ENCODE measurements around the gene FMO2. TPM values are rescaled to one million over a fixed set of nuclear protein-coding genes. Genes with fewer than 3 reads are reported as not detected.
A peak's percentile ranks its signal among the peaks of the same experiment; 100 is the strongest.

Gene FMO2
- total and polyA plus RNA-seq, 2 of the 8 experiments (the other 6 are each of a cell fraction or from before 2014, with no cell fraction given), result not detected

DNA sequence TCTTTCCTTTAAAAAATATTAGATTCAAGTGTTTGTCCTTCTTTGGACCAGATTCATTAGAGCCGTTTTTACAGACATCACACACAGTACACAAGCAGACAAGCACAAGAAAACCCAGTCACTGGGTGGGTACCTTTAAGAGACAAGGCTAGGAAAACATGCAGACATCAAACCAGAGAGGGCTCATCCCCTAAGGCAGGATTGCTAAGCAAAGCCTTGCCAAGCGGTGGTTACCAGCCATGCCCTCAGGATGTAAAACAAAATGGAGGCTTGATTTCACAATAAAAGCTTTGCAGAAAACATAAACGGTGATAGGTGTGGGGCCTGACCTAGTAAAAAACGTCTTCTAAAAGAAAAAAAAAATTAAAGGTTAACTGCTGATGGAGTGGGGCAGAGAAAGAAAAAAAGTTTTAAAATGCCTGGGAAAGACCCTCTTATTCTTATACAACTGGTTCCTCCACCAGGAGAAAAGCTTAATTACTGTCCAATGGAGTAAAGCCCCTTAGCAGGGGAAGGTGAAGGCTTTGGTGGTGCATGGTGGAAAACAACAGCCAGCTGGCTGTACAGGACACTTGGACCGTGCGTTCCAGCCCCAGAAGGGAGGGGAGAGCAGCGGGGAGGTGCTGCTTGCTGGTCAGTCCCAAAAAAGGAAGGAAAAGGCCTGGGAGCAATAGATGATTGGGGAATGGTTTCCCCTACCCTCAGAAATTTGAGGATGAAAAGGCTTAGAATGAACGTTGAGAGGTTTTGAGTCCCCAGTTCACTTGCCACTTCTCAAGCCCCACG is 32.8 kb downstream of the FMO2 start:
- no peak overlapping the region for H2AFZ ChIP-seq (ENCODE audit: low read length)
- no peaks in the 10 kb centered on the region for H3K79me2 ChIP-seq (ENCODE audit: control insufficient read depth in 1 of 2, insufficient read depth in 2 of 2, low read length in 2 of 2)
- peak overlapping the region; percentile 10; the same call in 1 of the 2 replicates for H2BK12ac ChIP-seq (ENCODE audit: low read depth, low read length)
- peak overlapping the region; percentile 51; the same call in 1 of the 2 replicates for H2BK20ac ChIP-seq (ENCODE audit: low read length)
- H3K18ac ChIP-seq (ENCODE audit: extremely low read depth, low read length), result peak overlapping the region; percentile 35
- H4K8ac ChIP-seq (ENCODE audit: extremely low read depth, insufficient read depth, low read length), result no peak overlapping the region
- no peak overlapping the region for H3K14ac ChIP-seq (ENCODE audit: insufficient read length)
- H3K27ac ChIP-seq (ENCODE audit: low read depth, low read length), result no peak overlapping the region
- peak overlapping the region; percentile 65 for H2BK120ac ChIP-seq (replicated peaks; ENCODE audit: low read depth, low read length)
- peaks cover 0 to 7% (median 3%) of the 10 kb centered on the region in 4 experiments; a peak in 2 of 8 replicates for H3K36me3 ChIP-seq (ENCODE audit: control insufficient read depth in 2 of 4, insufficient read depth in 4 of 4, low read length in 3 of 4)
- H3K27me3 ChIP-seq (replicated peaks in 1 of 4; ENCODE audit: control insufficient read depth in 3 of 4, extremely low read depth in 1 of 4, insufficient read depth in 3 of 4, low read length in 3 of 4), result no peaks in the 10 kb centered on the region
- no peak overlapping the region for H3K56ac ChIP-seq (replicated peaks; ENCODE audit: insufficient read length, low read depth, low read length)
- no peaks in the 10 kb centered on the region for H4K20me1 ChIP-seq (replicated peaks in 1 of 2; ENCODE audit: control insufficient read depth in 1 of 2, insufficient read depth in 2 of 2, low read length in 2 of 2)
- peaks cover 5 to 6% of the 10 kb centered on the region in 2 experiments; a peak in 2 of 4 replicates for H3K9me3 ChIP-seq (ENCODE audit: insufficient read depth in 2 of 2, low read depth in 1 of 2, low read length in 1 of 2)
- no peak overlapping the region for H3K4me2 ChIP-seq (ENCODE audit: insufficient read depth in 1 of 2, low read depth in 2 of 2, low read length in 2 of 2)
- 91% methylated on average over 9 of the region's 9 CpGs; no CpG with 5 or more reads in 1 of the 2 experiments for WGBS, 2 experiments (ENCODE audit: extremely low coverage in 1 of 2, insufficient coverage in 1 of 2, insufficient read length in 1 of 2, insufficient replicate concordance in 2 of 2, low coverage in 1 of 2, low lambda C conversion rate in 2 of 2, missing lambda C conversion rate in 1 of 2)
- no peaks in the 10 kb centered on the region for H3K79me1 ChIP-seq (ENCODE audit: low read depth, low read length)
- FAIRE-seq (no peak), DNase-seq (ENCODE audit: low read depth in 1 of 2, low spot score in 2 of 2) (no peak)
- ChIA-PET CTCF (ENCODE audit: partially characterized antibody) (interaction anchor here (0.6 to 1.6 kb wide), 5 partner anchors 9 to 825 kb away, joined by 3 to 5 read pairs (median 4); no protein-coding TSS in a partner anchor), POLR2A (ENCODE audit: partially characterized antibody) (interaction anchor here (0.6 kb wide), 1 partner anchor 96 kb away, joined by 3 read pairs; no protein-coding TSS in a partner anchor)
- no peak overlapping the region for H3K4me3 ChIP-seq (ENCODE audit: extremely low read depth in 1 of 4, insufficient read depth in 2 of 4, low read depth in 3 of 4, low read length in 4 of 4)
- H3K4me1 ChIP-seq (replicated peaks in 1 of 4; ENCODE audit: control insufficient read depth in 3 of 4, insufficient read depth in 4 of 4, low read length in 3 of 4), result peaks cover under 1 to 22% (median 17%) of the 10 kb centered on the region in 4 experiments; a peak in 6 of 7 replicates
- H4K91ac ChIP-seq (replicated peaks; ENCODE audit: insufficient read length, low read length), result peak overlapping the region; percentile 59
- peak overlapping the region; percentile 38; the same call in 1 of the 2 replicates for H2BK5ac ChIP-seq (ENCODE audit: low read depth, low read length)
- H3K23me2 ChIP-seq (ENCODE audit: low read depth, low read length), result no peaks in the 10 kb centered on the region; the same call in 1 of the 2 replicates
- no peak overlapping the region for H3K23ac ChIP-seq (ENCODE audit: insufficient read length)
- no peak overlapping the region for H4K5ac ChIP-seq (ENCODE audit: insufficient read length, low read depth, low read length)
- peak overlapping the region; percentile 64 for H3K4ac ChIP-seq (replicated peaks; ENCODE audit: insufficient read length, low read depth, low read length)
- no peak overlapping the region for H3K9ac ChIP-seq (replicated peaks in 1 of 4; ENCODE audit: extremely low read depth in 1 of 4, low read depth in 3 of 4, low read length in 3 of 4)
- no peak overlapping the region; the same call in 1 of the 2 replicates for H2BK15ac ChIP-seq (ENCODE audit: low read length)
- H2AK5ac ChIP-seq (ENCODE audit: low read depth, low read length), result 0 out of 2 replicates have a peak overlapping the region, but pooled peaks have one; percentile 75
- TF ChIP-seq CREB1 (IDR thresholded peaks at IDR 0.05) (no peak), RAD21 (IDR thresholded peaks at IDR 0.05 in 1 of 2, conservative IDR thresholded peaks at IDR 0.05 in 1 of 2; ENCODE audit: low read depth in 2 of 2, low read length in 2 of 2) (no peak), TAF7 (optimal IDR thresholded peaks at IDR 0.05; ENCODE audit: borderline replicate concordance, low read depth, low read length) (no peak), RNF2 (IDR thresholded peaks at IDR 0.05; ENCODE audit: borderline replicate concordance, low read depth, low read length, missing control alignments, poor library complexity, severe bottlenecking) (no peak), POLR2A (IDR thresholded peaks at IDR 0.05; ENCODE audit: control extremely low read depth in 1 of 2, low read depth in 2 of 2, low read length in 2 of 2) (no peak), TAF1 (IDR thresholded peaks at IDR 0.05; ENCODE audit: low read depth, low read length) (no peak), EGR1 (IDR thresholded peaks at IDR 0.05; ENCODE audit: borderline replicate concordance, low read depth, low read length) (no peak), POU5F1 (IDR thresholded peaks at IDR 0.05; ENCODE audit: low read depth, low read length) (no peak), SP1 (IDR thresholded peaks at IDR 0.05; ENCODE audit: low read depth, low read length) (no peak), EP300 (IDR thresholded peaks at IDR 0.05; ENCODE audit: borderline replicate concordance in 1 of 2, low read depth in 2 of 2, low read length in 2 of 2) (no peak), CTBP2 (IDR thresholded peaks at IDR 0.05; ENCODE audit: borderline replicate concordance, insufficient read depth, insufficient read length, low read length) (no peak)

Measured in H1 (cell line).